CD4-positive, alpha-beta memory T cell (primary cell): Measurements from ENCODE around the gene RAB11FIP3. TPM values are rescaled to one million over a fixed set of nuclear protein-coding genes. Genes with fewer than 3 reads are reported as not detected.
"Not testable (repeated sequence)": the region's sequence is repeated elsewhere in the genome, so short reads cannot be mapped to it uniquely, and the experiment has no call there.

Source experiments
- CTCF ChIA-PET: fragments of 350-600 bp; sonication (Branson Sonifier 250); formaldehyde crosslinking; loops from one replicate; lab custom pipeline; 2021; ENCODE audit warnings: inconsistent platforms; ENCODE audit not compliant: partially characterized antibody; lab: Charles Lee
- POLR2A ChIA-PET: fragments of 350-600 bp; sonication (Branson Sonifier 250); formaldehyde crosslinking; loops from one replicate; lab custom pipeline; 2021; ENCODE audit not compliant: partially characterized antibody; lab: Charles Lee
- DNase-seq, 5 donors: peaks; one replicate each; pipeline versions ENCODE4 v3.0.0 to v3.0.0-alpha.2; 2020 to 2022; ENCODE audit warnings: mixed read lengths in 1 of 5
- H3K27ac ChIP-seq: one replicate; pipeline ENCODE4 v1.7.0; 2013; ENCODE audit warnings: low read depth, low read length
- H3K27me3 ChIP-seq: 2 replicates; pipeline ENCODE4 v1.7.0; 2013; ENCODE audit warnings: mild to moderate bottlenecking, low read length, moderate library complexity; ENCODE audit not compliant: insufficient read depth
- H3K36me3 ChIP-seq: 2 replicates; pipeline ENCODE4 v1.7.0; 2013; ENCODE audit warnings: mild to moderate bottlenecking, low read length, moderate library complexity; ENCODE audit not compliant: insufficient read depth
- H3K4me1 ChIP-seq: 2 replicates; pipeline ENCODE4 v1.7.0; 2013; ENCODE audit warnings: mild to moderate bottlenecking, low read length, moderate library complexity; ENCODE audit not compliant: insufficient read depth
- H3K4me3 ChIP-seq, 2 donors: one replicate each; pipeline ENCODE4 v1.7.0; 2013; ENCODE audit warnings: low read length in 2 of 2, mild to moderate bottlenecking in 1 of 2
- H3K9me3 ChIP-seq, 2 donors: one replicate each; pipeline ENCODE4 v1.7.0; 2013; ENCODE audit warnings: low read length in 2 of 2, control low read depth in 1 of 2; ENCODE audit not compliant: control insufficient read depth in 1 of 2
- H3K27ac Mint-ChIP-seq, 7 donors: one replicate each; pipeline ENCODE4 v1.8.0; 2020 to 2021; ENCODE audit warnings: mixed read lengths in 7 of 7, mild to moderate bottlenecking in 6 of 7, inconsistent platforms in 3 of 7, moderate library complexity in 3 of 7
- H3K27me3 Mint-ChIP-seq, 2 donors: one replicate each; pipeline ENCODE4 v1.8.0; 2020 to 2021; ENCODE audit warnings: mixed read lengths in 2 of 2
- H3K36me3 Mint-ChIP-seq, 2 donors: one replicate each; pipeline ENCODE4 v1.8.0; 2020 to 2021; ENCODE audit warnings: mixed read lengths in 2 of 2, inconsistent platforms in 1 of 2, mild to moderate bottlenecking in 1 of 2
- H3K4me1 Mint-ChIP-seq, 4 donors: one replicate each; pipeline ENCODE4 v1.8.0; 2020 to 2021; ENCODE audit warnings: mixed read lengths in 4 of 4, mild to moderate bottlenecking in 1 of 4
- H3K4me3 Mint-ChIP-seq, 8 donors: one replicate each; pipeline ENCODE4 v1.8.0; 2020 to 2021; ENCODE audit warnings: mixed read lengths in 8 of 8, mild to moderate bottlenecking in 7 of 8, moderate library complexity in 6 of 8, inconsistent platforms in 3 of 8
- H3K9me3 Mint-ChIP-seq, 8 donors: one replicate each; pipeline ENCODE4 v1.8.0; 2020 to 2021; ENCODE audit warnings: mixed read lengths in 8 of 8, mild to moderate bottlenecking in 5 of 8, inconsistent platforms in 3 of 8, moderate library complexity in 1 of 8
- intact Hi-C: fragments of 100-400 bp; cut with micrococcal nuclease; formaldehyde crosslinking; loops from one replicate; pipeline ENCODE4 v1.15.1; 2023
- polyA plus RNA-seq, 2 donors: library from polyadenylated mRNA; unstranded; fragments of 300-500 nt; fragmentation: Illumina TruSeq; gene quantifications; one replicate each; pipeline ENCODE4 v1.2.3, GENCODE V29; 2021
- total RNA-seq, 2 experiments: library from RNA; stranded (reverse); gene quantifications; one replicate each; pipeline ENCODE4 v1.2.3, GENCODE V29; 2021

The RAB11FIP3 gene
- total and polyA plus RNA-seq, 4 experiments from 2014 or later: 0.15 to 42.6 (median 23.2) TPM

- Histone ChIP-seq H3K27me3 (no peaks in the 10 kb centered on the region), H3K36me3 (no peaks in the 10 kb centered on the region), H3K4me1 (no peaks in the 10 kb centered on the region), H3K4me3 (no peak overlapping the region), H3K9me3 (no peaks in the 10 kb centered on the region), H3K27ac (no peak overlapping the region)
- DNase-seq: no peak
- Mint-ChIP-seq H3K27ac (no peak overlapping the region), H3K4me1 (no peaks in the 10 kb centered on the region), H3K27me3 (no peaks in the 10 kb centered on the region), H3K36me3 (no peaks in the 10 kb centered on the region), H3K4me3 (no peak overlapping the region), H3K9me3 (peaks cover 0 to 2% (median 0%) of the 10 kb centered on the region in 8 donors)
- intact Hi-C loops: no loop called here
- POLR2A ChIA-PET: no interaction called here
- CTCF ChIA-PET: no interaction called here
Observed at GRCh38 chr16:505479-506245, 80.2 kb downstream of the RAB11FIP3 start.

- CTCF ChIA-PET: no interaction called here
- no peak overlapping the region for H3K4me3 ChIP-seq
- intact Hi-C loops: no loop called here
- Mint-ChIP-seq H3K27me3 (no peaks in the 10 kb centered on the region), H3K27ac (no peak overlapping the region), H3K4me1 (no peaks in the 10 kb centered on the region), H3K4me3 (no peak overlapping the region), H3K36me3 (no peaks in the 10 kb centered on the region), H3K9me3 (peaks cover 0 to 2% (median 0%) of the 10 kb centered on the region in 8 donors)
- no peaks in the 10 kb centered on the region for H3K9me3 ChIP-seq
- no peak for DNase-seq
- no peaks in the 10 kb centered on the region for H3K4me1 ChIP-seq
- no peak overlapping the region for H3K27ac ChIP-seq
- H3K36me3 ChIP-seq: no peaks in the 10 kb centered on the region
- H3K27me3 ChIP-seq: no peaks in the 10 kb centered on the region
- POLR2A ChIA-PET: no interaction called here
Observed at GRCh38 chr16:506246-506546, 80.7 kb downstream of the RAB11FIP3 start.

- H3K27me3 ChIP-seq, H3K4me1 Mint-ChIP-seq, DNase-seq, H3K27me3 Mint-ChIP-seq, H3K9me3 Mint-ChIP-seq, H3K36me3 Mint-ChIP-seq, H3K4me1 ChIP-seq, CTCF ChIA-PET, intact Hi-C loops, H3K36me3 ChIP-seq, H3K4me3 Mint-ChIP-seq, H3K9me3 ChIP-seq, POLR2A ChIA-PET, H3K27ac Mint-ChIP-seq, H3K4me3 ChIP-seq, H3K27ac ChIP-seq: not testable (repeated sequence)
Observed at GRCh38 chr16:507527-507926, 82.1 kb downstream of the RAB11FIP3 start.

GRCh38 chr16:507996-508395 lies 82.5 kb downstream of the RAB11FIP3 start:
- DNase-seq: no peak
- ChIA-PET POLR2A (no interaction called here), CTCF (no interaction called here)
- Mint-ChIP-seq H3K27ac (no peak overlapping the region), H3K27me3 (no peaks in the 10 kb centered on the region), H3K9me3 (peaks cover 0 to 2% (median 0%) of the 10 kb centered on the region in 8 donors), H3K4me3 (peak overlapping the region in 1 of 8 donors; percentile 34), H3K4me1 (no peaks in the 10 kb centered on the region), H3K36me3 (no peaks in the 10 kb centered on the region)
- Histone ChIP-seq H3K4me1 (no peaks in the 10 kb centered on the region), H3K36me3 (no peaks in the 10 kb centered on the region), H3K27ac (no peak overlapping the region), H3K27me3 (no peaks in the 10 kb centered on the region), H3K4me3 (no peak overlapping the region), H3K9me3 (no peaks in the 10 kb centered on the region)
- intact Hi-C loops: no loop called here

- Mint-ChIP-seq H3K27ac (peak overlapping the region in 2 of 7 donors; percentile 48 to 60), H3K36me3 (no peaks in the 10 kb centered on the region), H3K27me3 (no peaks in the 10 kb centered on the region), H3K9me3 (peaks cover 0 to 2% (median 0%) of the 10 kb centered on the region in 8 donors), H3K4me3 (peak overlapping the region in 1 of 8 donors; percentile 5), H3K4me1 (no peaks in the 10 kb centered on the region)
- ChIA-PET POLR2A (no interaction called here), CTCF (no interaction called here)
- Histone ChIP-seq H3K4me3 (no peak overlapping the region), H3K27me3 (no peaks in the 10 kb centered on the region), H3K4me1 (no peaks in the 10 kb centered on the region), H3K36me3 (no peaks in the 10 kb centered on the region), H3K27ac (no peak overlapping the region), H3K9me3 (no peaks in the 10 kb centered on the region)
- DNase-seq: no peak
- intact Hi-C loops: no loop called here
Observed at GRCh38 chr16:508884-509736, 83.7 kb downstream of the RAB11FIP3 start.

- H3K4me3 Mint-ChIP-seq: no peak overlapping the region
- peaks cover 3 to 5% of the 10 kb centered on the region in 2 donors for H3K36me3 Mint-ChIP-seq
- DNase-seq: no peak
- H3K4me1 ChIP-seq: no peaks in the 10 kb centered on the region
- no peaks in the 10 kb centered on the region for H3K36me3 ChIP-seq
- no peaks in the 10 kb centered on the region for H3K27me3 ChIP-seq
- H3K27ac ChIP-seq: no peak overlapping the region
- ChIA-PET CTCF (no interaction called here), POLR2A (no interaction called here)
- H3K27me3 Mint-ChIP-seq: no peaks in the 10 kb centered on the region
- no peaks in the 10 kb centered on the region for H3K4me1 Mint-ChIP-seq
- intact Hi-C loops: no loop called here
- peaks cover 0 to 2% (median 0%) of the 10 kb centered on the region in 8 donors for H3K9me3 Mint-ChIP-seq
- H3K4me3 ChIP-seq: no peak overlapping the region
- no peaks in the 10 kb centered on the region for H3K9me3 ChIP-seq
- H3K27ac Mint-ChIP-seq: no peak overlapping the region
Observed at GRCh38 chr16:510066-510825, 84.8 kb downstream of the RAB11FIP3 start.

GRCh38 chr16:512802-513201 lies 87.4 kb downstream of the RAB11FIP3 start:
- Histone ChIP-seq H3K9me3 (no peaks in the 10 kb centered on the region), H3K4me1 (no peaks in the 10 kb centered on the region), H3K4me3 (no peak overlapping the region), H3K36me3 (no peaks in the 10 kb centered on the region), H3K27me3 (no peaks in the 10 kb centered on the region), H3K27ac (no peak overlapping the region)
- Mint-ChIP-seq H3K27me3 (no peaks in the 10 kb centered on the region), H3K27ac (no peak overlapping the region), H3K4me1 (no peaks in the 10 kb centered on the region), H3K9me3 (peaks cover 0 to 2% (median 0%) of the 10 kb centered on the region in 8 donors), H3K36me3 (peaks cover 3 to 5% of the 10 kb centered on the region in 2 donors), H3K4me3 (no peak overlapping the region)
- DNase-seq: no peak
- CTCF ChIA-PET: no interaction called here
- POLR2A ChIA-PET: no interaction called here
- intact Hi-C loops: no loop called here
